Activated T-cell treated with anti-CD3 and anti-CD28 coated beads, Interleukin-2, amount 50 U/mL, for 48 hours (primary cell): ENCODE data around the gene CPLX3.
A peak's percentile ranks its signal among the peaks of the same experiment; 100 is the strongest.
"Not testable (repeated sequence)": the region's sequence is repeated elsewhere in the genome, so short reads cannot be mapped to it uniquely, and the experiment has no call there.

Source experiments
- DNase-seq, 2 experiments: peaks; one replicate each; pipeline ENCODE4 v3.0.0-alpha.2; 2020

The CPLX3 gene

GRCh38 chr15:74826364-74826819, at the start of gene CPLX3:
Gene CPLX3 (plus strand): TSS chr15:74826627. CDS start chr15:74826704, 77 bp downstream.
- DNase-seq, result peak; percentile 42 to 61

GRCh38 chr15:74776821-74777768, 49.3 kb upstream of the CPLX3 start:
- DNase-seq, result peak; percentile 68 to 69

GRCh38 chr15:74777769-74778598, 48.4 kb upstream of the CPLX3 start:
- no peak for DNase-seq

GRCh38 chr15:74778599-74778970, 47.8 kb upstream of the CPLX3 start:
- DNase-seq, result peak in 1 of 2 experiments; percentile 21

- DNase-seq, result no peak
These were observed 47.2 kb upstream of the CPLX3 start for GRCh38 chr15:74779162-74779648.

- peak; percentile 59 to 64 for DNase-seq
These were observed 45.6 kb upstream of the CPLX3 start for GRCh38 chr15:74780523-74781430.

- DNase-seq, result peak; percentile 81 to 85
These were observed 44.8 kb upstream of the CPLX3 start, which contains the start of gene CSK for GRCh38 chr15:74781431-74782258. Gene CSK (plus strand): TSS chr15:74782080. CDS start chr15:74798298, 16,218 bp downstream.

- DNase-seq, result peak in 1 of 2 experiments; percentile 62
These were observed 44.0 kb upstream of the CPLX3 start for GRCh38 chr15:74782259-74783071.

- DNase-seq, result peak; percentile 71
These were observed 43.2 kb upstream of the CPLX3 start for GRCh38 chr15:74783072-74783807.

GRCh38 chr15:74783808-74784175, 42.6 kb upstream of the CPLX3 start:
- peak in 1 of 2 experiments; percentile 52 for DNase-seq

GRCh38 chr15:74784426-74785193, 41.8 kb upstream of the CPLX3 start:
- peak; percentile 56 to 59 for DNase-seq

GRCh38 chr15:74785194-74786032, 41.0 kb upstream of the CPLX3 start:
- DNase-seq, result peak; percentile 55 to 67

GRCh38 chr15:74786081-74786480, 40.3 kb upstream of the CPLX3 start:
- DNase-seq, result not testable (repeated sequence)

- DNase-seq, result peak in 1 of 2 experiments; percentile 45
These were observed 39.8 kb upstream of the CPLX3 start for GRCh38 chr15:74786551-74787165.

GRCh38 chr15:74787251-74788041, 39.0 kb upstream of the CPLX3 start:
- DNase-seq, result peak; percentile 92 to 94

- no peak for DNase-seq
These were observed 38.3 kb upstream of the CPLX3 start for GRCh38 chr15:74788042-74788682.
